Retina (tissue), 1 donor: Measurements from ENCODE around the gene PDE8A.
"Not testable (repeated sequence)": the region's sequence is repeated elsewhere in the genome, so short reads cannot be mapped to it uniquely, and the experiment has no call there.

Experiments used
- DNase-seq: peaks from one replicate; pipeline ENCODE4 v3.0.0-alpha.2; 2016

PDE8A gene

GRCh38 chr15:85011724-85012123, 30.1 kb downstream of the PDE8A start:
- DNase-seq, result not testable (repeated sequence)

GRCh38 chr15:85013785-85014184, 32.1 kb downstream of the PDE8A start:
- no peak for DNase-seq

GRCh38 chr15:85014932-85015331, 33.3 kb downstream of the PDE8A start:
- DNase-seq, result no peak

DNA sequence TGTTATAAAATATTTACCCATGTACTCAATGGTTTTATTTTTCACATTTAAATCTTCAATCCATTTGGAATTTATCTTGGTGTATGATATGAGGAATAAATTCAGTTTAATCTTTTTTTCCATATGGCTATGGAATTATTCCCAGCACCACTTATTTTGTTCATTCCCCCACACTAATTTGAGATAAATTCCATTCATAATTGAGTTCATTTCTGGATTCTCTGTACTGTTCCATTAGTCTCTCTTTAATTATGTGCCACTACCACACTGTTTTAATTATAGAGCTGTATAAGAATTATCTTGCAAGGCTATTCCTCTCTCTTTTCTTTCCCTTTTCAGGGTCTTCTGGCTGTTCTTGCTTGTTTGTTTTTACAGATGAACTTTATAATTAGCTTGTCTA, 34.6 kb downstream of the PDE8A start:
- DNase-seq, result no peak

DNA sequence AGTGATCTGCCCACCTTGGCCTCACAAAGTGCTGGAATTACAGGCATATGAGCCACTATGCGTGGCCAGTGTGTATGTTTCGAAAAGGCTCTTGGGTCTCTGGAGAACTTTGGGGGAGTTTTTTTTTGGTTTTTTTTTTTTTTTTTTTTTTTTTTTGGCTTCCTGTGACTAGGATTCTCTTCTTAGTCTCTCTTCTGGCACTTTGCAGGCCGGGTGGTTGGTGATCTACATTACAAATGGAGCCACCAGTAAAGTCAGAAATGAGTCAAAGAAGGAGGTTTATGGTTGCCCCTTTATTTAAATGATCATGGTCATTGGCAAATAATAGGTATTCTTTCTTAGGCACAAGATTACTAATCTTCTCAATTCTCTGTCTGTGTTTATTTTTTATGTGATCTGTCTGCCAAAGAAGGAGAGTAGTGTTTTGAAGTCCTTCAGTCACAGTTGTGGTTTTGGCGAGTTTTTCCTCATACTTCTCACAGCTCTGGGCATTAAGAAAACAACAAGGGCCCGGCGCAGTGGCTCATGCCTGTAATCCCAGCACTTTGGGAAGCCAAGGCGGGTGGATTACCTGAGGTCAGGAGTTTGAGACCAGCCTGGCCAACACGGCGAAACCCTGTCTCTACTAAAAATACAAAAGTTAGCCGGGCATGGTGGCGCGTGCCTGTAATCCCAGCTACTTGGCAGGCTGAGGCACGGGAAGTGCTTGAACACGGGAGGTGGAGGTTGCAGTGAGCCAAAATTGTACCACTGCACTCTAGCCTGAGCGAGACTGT, 38.3 kb downstream of the PDE8A start:
- no peak for DNase-seq

DNA sequence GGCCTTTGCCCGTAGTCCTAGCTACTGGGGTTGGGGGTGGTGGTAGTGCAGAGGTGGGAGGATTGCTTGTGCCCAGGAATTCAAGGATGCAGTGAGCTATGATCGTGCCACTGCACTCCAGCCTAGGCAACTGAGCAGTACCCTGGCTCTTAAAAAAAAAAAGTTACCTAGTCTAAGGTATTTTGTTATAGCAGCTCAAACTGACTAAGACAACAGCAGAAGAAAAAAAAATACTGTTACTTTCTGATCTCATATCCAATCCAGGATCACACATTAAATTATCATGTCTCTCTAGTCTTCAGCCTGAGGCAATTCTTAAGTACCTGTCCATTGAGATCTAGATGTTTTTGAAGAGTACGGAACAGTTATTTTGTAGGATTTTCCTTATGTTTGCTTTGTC, 39.8 kb downstream of the PDE8A start:
- no peak for DNase-seq

- no peak for DNase-seq
Measured at GRCh38 chr15:85022860-85023403, 41.3 kb downstream of the PDE8A start.

DNA sequence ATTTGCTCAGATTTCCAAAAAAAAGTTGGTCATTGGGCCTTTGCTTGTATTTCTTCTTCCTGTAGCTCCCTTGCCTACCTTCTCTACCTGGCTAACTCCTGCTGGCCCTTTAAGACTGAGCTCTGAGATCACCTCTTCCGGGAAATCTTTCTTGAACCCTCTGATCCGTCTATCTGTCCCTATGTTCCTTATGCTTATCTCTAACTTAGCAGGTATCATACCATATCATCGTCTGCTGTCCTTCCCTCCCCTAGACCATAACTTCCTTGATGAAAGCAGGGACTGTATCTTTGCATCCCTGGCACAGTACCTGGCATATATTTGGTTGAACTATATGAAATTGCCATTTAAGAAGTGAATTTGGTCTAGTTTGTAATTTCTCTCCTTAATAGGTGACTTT, 42.3 kb downstream of the PDE8A start:
- no peak for DNase-seq

DNA sequence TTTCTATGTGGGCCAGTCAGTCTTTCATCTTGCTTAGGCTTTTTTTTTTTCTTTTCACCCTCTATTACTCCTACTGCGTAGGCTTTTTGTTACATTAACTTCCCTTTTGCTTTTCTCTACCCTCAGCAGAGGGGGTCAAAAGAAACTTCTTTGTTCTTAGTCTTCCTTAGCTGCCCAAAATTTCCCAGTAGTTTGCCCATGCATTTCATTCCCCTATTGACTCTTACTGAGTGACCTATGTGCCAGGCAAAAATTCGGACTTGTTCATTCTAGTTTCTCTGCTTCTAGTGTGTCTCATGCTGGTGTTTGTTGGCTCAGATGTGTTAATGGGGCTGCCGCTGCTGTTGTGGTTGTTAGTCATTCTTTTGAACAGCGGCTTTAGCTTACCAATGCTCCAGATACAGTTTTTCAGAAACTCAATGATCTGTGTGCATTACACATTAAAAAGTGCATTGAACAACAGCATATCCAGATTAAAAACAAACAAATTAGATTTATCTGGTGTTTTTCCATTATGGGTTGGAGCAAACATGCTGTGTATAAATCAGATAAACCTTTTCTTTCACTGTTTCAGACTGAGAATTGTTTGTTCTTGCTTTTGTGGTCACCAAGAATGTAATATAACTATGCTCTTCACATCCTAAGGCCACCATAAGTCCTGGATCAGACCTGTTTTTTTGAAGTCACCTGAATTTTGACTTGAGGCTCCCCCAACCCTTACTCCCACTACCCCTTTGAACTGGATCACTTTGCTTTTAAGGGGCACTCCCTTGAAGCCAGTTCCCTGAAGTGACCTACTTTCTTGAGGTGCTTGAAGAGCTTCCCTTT, 43.1 kb downstream of the PDE8A start:
- no peak for DNase-seq

DNA sequence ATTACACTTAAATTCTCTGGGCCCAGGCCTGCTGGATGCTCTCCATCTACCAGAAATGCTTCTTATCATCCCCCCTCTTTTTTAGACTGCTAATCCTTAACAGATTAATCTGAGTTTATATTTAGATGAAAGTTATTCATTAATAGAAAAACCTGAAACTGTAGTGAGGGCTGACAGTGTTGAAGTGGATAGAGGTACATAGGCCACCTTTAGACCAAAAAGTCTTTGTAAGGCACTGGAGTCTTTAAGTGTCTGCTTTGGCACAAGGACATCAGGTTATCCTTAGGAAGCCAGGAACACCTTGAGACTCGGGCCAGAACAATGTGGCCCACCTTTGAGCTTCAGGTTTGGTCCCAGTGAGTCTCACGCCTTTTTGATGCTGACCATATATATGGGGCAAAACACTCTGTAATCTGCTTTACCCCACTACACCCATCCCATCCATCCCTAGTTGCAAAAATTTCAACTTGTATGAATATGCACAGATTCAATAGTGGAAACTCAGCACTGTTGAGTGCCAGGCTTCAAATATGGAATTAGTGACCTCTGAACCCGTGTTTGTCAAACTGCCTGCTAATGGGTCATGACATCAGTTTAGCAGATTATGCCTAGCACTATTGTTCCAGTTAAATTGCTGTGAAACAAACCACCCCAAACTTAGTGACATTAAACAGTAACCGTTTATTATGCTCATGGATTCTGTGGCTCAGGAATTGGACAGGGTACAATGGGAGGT, 44.0 kb downstream of the PDE8A start:
- DNase-seq, result peak; percentile 40

- no peak for DNase-seq
Measured at GRCh38 chr15:85026304-85027032, 44.8 kb downstream of the PDE8A start.

DNA sequence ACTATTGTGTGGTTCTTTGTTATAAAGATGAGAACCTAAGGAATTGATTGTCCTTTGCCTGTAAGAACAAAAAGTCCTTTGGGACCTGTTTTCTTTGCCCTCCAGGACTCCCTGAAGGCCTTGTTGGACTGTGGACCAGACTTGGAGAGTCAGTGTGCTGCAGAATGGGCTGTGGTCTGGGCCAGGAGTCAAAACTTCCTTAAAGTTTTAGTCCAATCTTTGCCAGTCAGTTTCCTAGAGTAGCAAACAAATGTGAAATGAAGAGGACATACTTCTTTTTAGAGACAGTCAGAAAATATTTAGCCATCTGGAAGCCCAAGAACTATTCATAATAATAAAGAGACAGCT, 45.4 kb downstream of the PDE8A start:
- DNase-seq, result no peak

DNA sequence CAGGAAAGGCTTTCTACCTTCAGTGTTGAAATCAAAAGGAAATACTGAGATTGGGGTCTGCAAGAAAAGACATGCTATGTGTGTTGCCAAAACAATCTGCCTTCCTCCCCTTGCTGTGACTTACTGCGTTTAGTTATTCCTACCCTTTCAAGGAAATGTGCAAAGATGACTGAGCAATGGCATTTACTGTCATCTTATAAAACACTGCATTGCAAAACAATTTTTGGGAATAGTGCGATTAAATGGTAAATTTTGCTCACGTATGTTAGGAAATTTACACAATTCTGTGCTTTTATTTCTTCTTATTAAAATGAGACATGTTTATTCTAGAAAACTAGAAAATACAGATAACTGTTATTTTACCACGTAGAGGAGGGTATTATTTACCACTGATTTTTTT, 45.8 kb downstream of the PDE8A start:
- DNase-seq, result no peak

DNA sequence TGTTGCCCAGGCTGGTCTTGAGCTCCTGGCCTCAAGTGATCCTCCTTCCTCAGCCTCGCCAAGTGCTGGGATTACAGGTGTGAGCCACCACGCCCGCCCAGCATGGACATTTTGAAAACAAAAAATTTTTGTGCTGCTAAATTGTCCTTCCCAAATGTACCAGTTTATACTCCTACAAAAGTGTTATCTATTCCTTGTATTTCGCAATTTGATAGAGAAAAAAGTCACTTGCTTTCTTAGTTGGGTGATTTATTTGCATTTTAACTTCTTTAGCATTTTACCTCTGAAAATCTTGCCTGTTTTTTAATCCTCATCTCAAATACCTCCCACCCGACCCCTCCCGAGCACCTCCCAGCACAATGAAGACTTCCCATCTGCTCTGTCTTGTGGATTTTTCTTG, 46.8 kb downstream of the PDE8A start:
- DNase-seq, result no peak

DNA sequence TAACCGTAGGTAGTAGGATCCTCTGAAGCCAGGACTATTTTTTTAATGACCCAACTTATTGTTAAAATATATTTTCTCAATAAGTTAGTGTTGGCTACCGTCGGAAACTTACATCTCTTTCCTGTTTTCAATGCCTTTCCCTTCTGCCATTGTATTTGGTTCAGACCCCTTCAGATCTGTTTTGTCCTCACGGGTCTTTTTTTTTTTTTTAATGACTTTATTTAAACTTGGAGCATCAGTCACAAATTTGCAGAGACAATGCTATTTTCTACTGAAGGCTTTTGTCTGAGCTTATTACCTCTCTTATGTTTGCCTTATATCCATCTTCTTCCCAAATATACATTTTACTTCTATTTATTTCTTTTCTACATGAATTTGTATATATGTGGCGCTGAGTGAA, 47.6 kb downstream of the PDE8A start:
- DNase-seq, result no peak

GRCh38 chr15:85030301-85030929, 48.8 kb downstream of the PDE8A start:
- no peak for DNase-seq

GRCh38 chr15:85031086-85031943, 49.7 kb downstream of the PDE8A start:
- DNase-seq, result no peak

DNA sequence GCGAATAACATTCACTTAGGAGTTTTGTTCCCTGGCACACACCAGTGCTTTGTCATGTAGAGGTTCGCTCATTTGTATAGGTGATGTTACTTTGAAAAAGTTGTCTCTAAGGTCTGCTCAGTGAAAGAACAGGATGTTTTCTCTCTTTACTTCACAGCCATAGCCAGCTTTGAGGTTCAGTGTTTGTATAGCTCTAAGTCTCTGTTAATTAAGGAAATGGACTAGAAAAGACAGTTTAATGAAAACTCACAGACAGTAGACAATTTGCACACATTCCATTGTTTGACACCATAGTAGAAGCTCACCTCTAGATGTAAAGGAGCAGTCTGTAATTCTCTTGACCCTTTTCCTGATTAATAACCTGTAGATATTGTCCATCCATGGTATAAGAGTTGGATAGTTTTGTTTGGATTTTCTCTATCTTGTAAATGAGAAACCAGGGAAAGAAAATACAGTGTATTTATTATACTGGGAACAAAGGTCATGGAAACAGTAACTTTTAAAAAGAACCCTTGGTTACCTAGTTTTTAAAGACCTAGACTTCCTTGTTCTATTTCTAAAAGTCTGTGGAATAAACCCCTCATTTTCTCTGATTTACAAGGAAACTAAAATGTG, 50.4 kb downstream of the PDE8A start:
- DNase-seq, result no peak

DNA sequence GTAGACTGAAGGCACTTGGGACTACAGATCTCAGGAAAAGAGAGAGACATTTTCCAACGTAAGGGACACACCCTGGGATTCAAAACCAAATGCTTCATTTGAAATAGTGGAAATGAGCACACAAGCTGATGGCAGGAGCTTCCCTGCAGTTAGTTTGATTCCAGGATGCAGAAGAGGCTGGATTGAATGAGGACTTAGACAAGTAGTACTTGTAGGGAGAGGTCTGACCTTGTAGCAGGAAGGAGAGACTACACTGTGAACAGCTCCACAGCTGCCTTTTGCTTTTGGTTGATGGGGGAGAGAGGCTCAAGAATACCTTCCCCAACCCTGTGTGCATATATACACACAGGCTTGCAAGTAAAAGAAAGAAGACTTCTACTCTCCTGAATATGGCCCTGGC, 51.5 kb downstream of the PDE8A start:
- no peak for DNase-seq

- DNase-seq, result no peak
Measured at GRCh38 chr15:85034276-85034675, 52.6 kb downstream of the PDE8A start.

- no peak for DNase-seq
Measured at GRCh38 chr15:85035980-85036379, 54.3 kb downstream of the PDE8A start.
